ENCODE data around the gene RBM15B. TPM values are rescaled to one million over a fixed set of nuclear protein-coding genes. Genes with fewer than 3 reads are reported as not detected.

Gene RBM15B
- total RNA-seq, 4 donors from 2014 or later, result 25.1 to 39.0 (median 27.8) TPM

GRCh38 chr3:51382076-51382745, 8.9 kb upstream of the RBM15B start:
- no peak for DNase-seq (ENCODE audit: low spot score)
- ATAC-seq (ENCODE audit: low FRiP score), result no peak
- no peak for TF ChIP-seq CTCF (IDR thresholded peaks at IDR 0.05)

GRCh38 chr3:51382947-51383578, 8.0 kb upstream of the RBM15B start:
- DNase-seq (ENCODE audit: low spot score) (no peak), ATAC-seq (ENCODE audit: low FRiP score) (no peak)
- TF ChIP-seq CTCF (IDR thresholded peaks at IDR 0.05), result no peak

DNA sequence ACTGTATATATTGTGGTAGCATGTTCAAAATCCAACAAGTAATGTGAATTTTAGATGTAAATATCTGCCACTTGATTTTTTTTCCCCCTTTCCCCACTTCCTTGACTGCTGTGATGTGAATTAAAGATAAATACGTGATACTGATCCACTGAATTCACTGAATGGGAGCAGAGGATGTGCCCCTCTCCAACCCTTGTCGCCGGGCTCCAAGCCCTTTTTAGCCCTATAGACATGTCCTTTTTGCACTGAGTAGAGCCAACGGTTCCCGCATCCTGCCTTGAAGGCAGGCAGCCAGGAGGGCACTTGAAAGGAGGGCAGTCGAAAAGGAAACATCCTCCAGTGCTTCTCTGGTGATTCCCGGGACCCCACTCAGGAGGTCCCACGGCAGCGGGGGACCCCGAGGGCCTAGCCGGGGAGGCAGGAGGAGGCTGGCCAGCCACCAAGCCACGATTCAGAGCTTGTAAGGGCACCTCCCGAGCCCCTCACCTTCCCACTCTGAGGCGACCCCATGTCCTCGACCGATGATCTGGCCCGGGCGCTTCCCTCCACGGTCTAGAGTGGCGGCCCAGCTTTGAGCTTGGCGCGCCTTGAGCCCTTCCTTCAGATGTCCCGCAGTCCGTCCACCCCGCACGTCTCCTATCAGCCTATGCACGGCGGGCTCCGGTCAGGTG, 6.9 kb upstream of the RBM15B start:
- no peak for TF ChIP-seq CTCF (IDR thresholded peaks at IDR 0.05)
- ATAC-seq (ENCODE audit: low FRiP score), result peak; percentile 45
- no peak for DNase-seq (ENCODE audit: low spot score)

DNA sequence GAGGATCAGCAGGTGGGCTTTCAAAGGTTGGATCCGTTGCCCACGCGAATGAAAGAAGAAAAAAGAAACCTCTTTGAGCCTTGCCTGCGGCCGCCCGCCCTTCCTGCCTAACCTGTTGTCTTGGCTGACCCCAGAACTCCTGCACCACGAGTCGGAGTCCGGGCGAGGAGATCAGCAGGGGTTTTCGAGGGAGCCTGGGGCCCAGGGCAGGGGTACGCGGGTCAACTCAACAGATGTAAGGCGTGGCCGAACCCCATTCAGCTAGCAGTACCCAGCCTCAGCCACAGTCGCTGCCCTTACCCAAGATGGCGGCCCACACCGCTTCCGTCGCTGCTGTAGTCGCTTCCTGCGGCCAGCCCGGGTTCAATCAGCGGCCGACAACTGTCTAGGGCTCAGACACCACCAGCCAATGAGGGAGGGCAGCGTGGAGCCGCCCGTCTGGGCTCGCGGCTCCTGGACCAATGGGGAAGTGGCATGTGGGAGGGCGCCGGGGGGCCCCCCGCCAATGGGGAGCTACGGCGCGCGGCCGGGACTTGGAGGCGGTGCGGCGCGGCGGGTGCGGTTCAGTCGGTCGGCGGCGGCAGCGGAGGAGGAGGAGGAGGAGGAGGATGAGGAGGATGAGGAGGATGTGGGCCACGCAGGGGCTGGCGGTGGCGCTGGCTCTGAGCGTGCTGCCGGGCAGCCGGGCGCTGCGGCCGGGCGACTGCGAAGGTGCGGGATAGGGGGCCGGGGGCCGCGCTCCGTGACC, 6.2 kb upstream of the RBM15B start, which contains the start of gene MANF:
TSS of gene MANF (plus strand) at position 566 of the 748 bp plus-strand sequence. CDS start at position 618, 52 bp downstream.
- no peak for TF ChIP-seq CTCF (IDR thresholded peaks at IDR 0.05)
- DNase-seq (ENCODE audit: low spot score) (peak; percentile 79), ATAC-seq (ENCODE audit: low FRiP score) (peak; percentile 96)

DNA sequence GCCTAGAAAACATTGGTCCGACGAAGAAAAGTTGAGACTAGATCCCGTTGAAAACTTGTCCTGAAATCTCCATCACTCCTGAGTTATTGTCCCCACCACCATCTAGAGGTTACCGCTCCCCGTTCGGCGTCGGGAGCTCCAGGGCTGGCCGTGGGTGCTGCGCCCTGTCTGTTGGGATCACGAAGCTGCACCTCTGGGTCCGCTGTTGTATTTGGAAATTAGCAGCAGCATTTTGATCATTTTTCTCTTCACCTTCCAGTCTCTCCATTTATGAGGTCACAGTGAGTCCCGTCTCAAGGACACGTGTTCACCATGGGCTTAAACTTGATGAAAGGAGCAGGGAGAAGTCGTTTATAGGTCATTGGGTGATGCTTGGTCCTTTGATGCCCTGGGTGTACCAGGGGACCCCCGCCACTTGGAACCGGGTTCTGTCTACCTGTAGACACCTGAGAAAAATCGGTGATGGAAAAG, 5.4 kb upstream of the RBM15B start:
- ATAC-seq (ENCODE audit: low FRiP score), result no peak

More for the DNA sequence above, 5.4 kb upstream of the RBM15B start:
- TF ChIP-seq CTCF (IDR thresholded peaks at IDR 0.05), result no peak
- DNase-seq (ENCODE audit: low spot score), result no peak

Measured in omental fat pad (tissue), 4 donors.